A549 (cell line): ENCODE data around the gene CWC22. TPM values are rescaled to one million over a fixed set of nuclear protein-coding genes. Genes with fewer than 3 reads are reported as not detected.

Experiments used
- ATAC-seq, 2 experiments: fragments of 200-7000 bp in 1 of 2; fragments of >200 bp in 1 of 2; cut with Nextera tagmentation in 1 of 2; cut with Tn5 transposase in 1 of 2; 3 replicates each; pipeline versions ENCODE4 v1.8.0 to v1.9.1; 2018 to 2020; ENCODE audit warnings: mild to moderate bottlenecking in 1 of 2, moderate library complexity in 1 of 2
- CTCF ChIA-PET: fragments of 300-600 bp; sonication (Branson Sonifier 250); formaldehyde crosslinking; extraction: SDS; loops from one replicate; lab custom pipeline; 2021; ENCODE audit warnings: antibody characterized with exemption, inconsistent platforms; lab: Yijun Ruan, JAX
- POLR2A ChIA-PET: fragments of 350-600 bp; formaldehyde crosslinking; extraction: SDS; loops from one replicate; lab custom pipeline; 2021; ENCODE audit warnings: antibody characterized with exemption, inconsistent platforms; lab: Yijun Ruan, JAX
- DNase-seq, 2 experiments: peaks; one replicate each; pipeline versions ENCODE4 v3.0.0 to v3.0.0-alpha.2; 2011 to 2016; ENCODE audit warnings: low read depth in 1 of 2, low spot score in 1 of 2
- FAIRE-seq: peaks from 2 replicates; lab custom pipeline; 2011; peaks lifted over from hg19 to GRCh38; lab: Jason Lieb, UNC
- H3K27ac ChIP-seq, 2 experiments: fragments of >200 bp; sonication (Bioruptor Twin); formaldehyde crosslinking; 3 replicates each; pipeline ENCODE4 v1.5.1; 2016 to 2017
- H3K4me1 ChIP-seq: fragments of >200 bp; sonication (Bioruptor Twin); formaldehyde crosslinking; 3 replicates; pipeline ENCODE4 v1.6.1; 2016
- H3K4me2 ChIP-seq: fragments of >200 bp; sonication (Bioruptor Twin); formaldehyde crosslinking; 3 replicates; pipeline ENCODE4 v1.6.1; 2016
- H3K4me3 ChIP-seq: fragments of >200 bp; sonication (Bioruptor Twin); formaldehyde crosslinking; 3 replicates; pipeline ENCODE4 v1.5.1; 2016
- H3K9me3 ChIP-seq: fragments of >200 bp; sonication (Bioruptor Twin); formaldehyde crosslinking; 3 replicates; pipeline ENCODE4 v1.6.1; 2016
- CBX8 ChIP-seq: fragments of 200-600 bp; sonication (generic); IDR thresholded peaks from 2 replicates; pipeline ENCODE4 v1.6.1; 2016
- CHD2 ChIP-seq: fragments of 150-350 bp; IDR thresholded peaks from 2 replicates; pipeline ENCODE4 v1.6.1; 2014; ENCODE audit warnings: low read length; ENCODE audit not compliant: partially characterized antibody
- EP300 ChIP-seq, 2 experiments: fragments of >200 bp; sonication (Bioruptor Twin); formaldehyde crosslinking; IDR thresholded peaks; 2 replicates in 1 of 2; 3 replicates in 1 of 2; pipeline ENCODE4 v1.6.1; 2016 to 2017
- FOSB ChIP-seq: fragments of 250-450 bp; sonication (Bioruptor Pico); IDR thresholded peaks from 2 replicates; pipeline ENCODE4 v1.5.0; 2020; ENCODE audit warnings: mild to moderate bottlenecking, moderate library complexity
- FOXS1 ChIP-seq: fragments of 250-450 bp; sonication (Bioruptor Pico); IDR thresholded peaks from 2 replicates; pipeline ENCODE4 v1.5.0; 2020; ENCODE audit warnings: mild to moderate bottlenecking, moderate library complexity
- HOXA7 ChIP-seq: fragments of 250-450 bp; sonication (Bioruptor Pico); IDR thresholded peaks from 2 replicates; pipeline ENCODE4 v1.5.0; 2020; ENCODE audit warnings: mild to moderate bottlenecking, moderate library complexity
- HOXB5 ChIP-seq: fragments of 250-450 bp; sonication (Bioruptor Pico); IDR thresholded peaks from 2 replicates; pipeline ENCODE4 v1.5.0; 2020; ENCODE audit warnings: mild to moderate bottlenecking, moderate library complexity
- JUNB ChIP-seq: fragments of >200 bp; sonication (Bioruptor Twin); formaldehyde crosslinking; IDR thresholded peaks from 2 replicates; pipeline ENCODE4 v1.6.1; 2016
- KDM1A ChIP-seq: fragments of 200-600 bp; sonication (generic); IDR thresholded peaks from 2 replicates; pipeline ENCODE4 v1.6.1; 2016; ENCODE audit warnings: low read depth, mild to moderate bottlenecking
- KDM5A ChIP-seq: fragments of 200-600 bp; sonication (generic); IDR thresholded peaks from 2 replicates; pipeline ENCODE4 v1.6.1; 2016; ENCODE audit warnings: antibody characterized with exemption, mild to moderate bottlenecking
- MAZ ChIP-seq: fragments of 150-350 bp; IDR thresholded peaks from 2 replicates; pipeline ENCODE4 v1.6.1; 2014; ENCODE audit warnings: antibody characterized with exemption, low read depth, low read length, borderline replicate concordance
- MYC ChIP-seq: IDR thresholded peaks from 2 replicates; pipeline ENCODE4 v1.6.1; 2012; ENCODE audit warnings: mild to moderate bottlenecking, inconsistent platforms, low read length, improper control_type of control experiment, borderline replicate concordance
- NPAS2 ChIP-seq: fragments of 250-450 bp; sonication (Bioruptor Pico); IDR thresholded peaks from 2 replicates; pipeline ENCODE4 v1.8.0; 2022; ENCODE audit warnings: mild to moderate bottlenecking, moderate library complexity, borderline replicate concordance
- PHF8 ChIP-seq: fragments of 200-600 bp; sonication (generic); IDR thresholded peaks from 2 replicates; pipeline ENCODE4 v1.6.1; 2016; ENCODE audit warnings: low read depth, mild to moderate bottlenecking, antibody characterized with exemption, moderate library complexity, borderline replicate concordance
- POLR2A ChIP-seq: IDR thresholded peaks from 2 replicates; pipeline ENCODE4 v1.6.1; 2012; ENCODE audit warnings: mild to moderate bottlenecking, low read length
- RAD21 ChIP-seq, 2 experiments: fragments of >200 bp in 1 of 2; sonication (Bioruptor Twin) in 1 of 2; formaldehyde crosslinking in 1 of 2; IDR thresholded peaks in 1 of 2; conservative IDR thresholded peaks in 1 of 2; 2 replicates in 1 of 2; 3 replicates in 1 of 2; pipeline ENCODE4 v1.6.1; 2012 to 2018; ENCODE audit warnings: inconsistent platforms in 1 of 2
- RARB ChIP-seq: fragments of 250-450 bp; sonication (Bioruptor Pico); IDR thresholded peaks from 2 replicates; pipeline ENCODE4 v1.8.0; 2021; ENCODE audit warnings: mild to moderate bottlenecking, moderate library complexity
- RFX5 ChIP-seq: fragments of 450-650 bp; IDR thresholded peaks from 2 replicates; pipeline ENCODE4 v1.7.1; 2014; ENCODE audit warnings: antibody characterized with exemption, mild to moderate bottlenecking, moderate library complexity
- SREBF2 ChIP-seq: fragments of 450-650 bp; IDR thresholded peaks from 2 replicates; pipeline ENCODE4 v1.6.1; 2014; ENCODE audit warnings: mild to moderate bottlenecking, moderate library complexity
- TFCP2L1 ChIP-seq: fragments of 250-450 bp; sonication (Bioruptor Pico); IDR thresholded peaks from 2 replicates; pipeline ENCODE4 v1.5.0; 2021; ENCODE audit warnings: mild to moderate bottlenecking
- ZNF302 ChIP-seq: fragments of 250-450 bp; sonication (Bioruptor Pico); IDR thresholded peaks from 2 replicates; pipeline ENCODE4 v1.9.0; 2021; ENCODE audit warnings: inconsistent platforms, mild to moderate bottlenecking, moderate library complexity
- WGBS: methylation state at CpG from one replicate; pipeline ENCODE4 v1.1.6; 2017; ENCODE audit errors: missing lambda C conversion rate; 5-methylcytosine and 5-hydroxymethylcytosine counted together
- polyA plus RNA-seq, 4 experiments: library from polyadenylated mRNA; depleted of rRNA in 3 of 4; stranded (reverse); fragments of >200 nt; fragmentation: RNase III in 1 of 4; extraction: RNeasy Plus Mini Kit Qiagen cat#74134 plus additional on column Dnase treatment in 1 of 4; gene quantifications; 2 replicates in 3 of 4; 3 replicates in 1 of 4; pipeline ENCODE4 v1.2.3, GENCODE V29; 2011 to 2017
- TF ChIP-seq, protein P1 (sequence below): fragments of 450-650 bp; IDR thresholded peaks from 2 replicates; pipeline ENCODE4 v1.6.1; 2014; ENCODE audit warnings: antibody characterized with exemption
- TF ChIP-seq, protein P2 (sequence below): fragments of >200 bp; sonication (Bioruptor Twin); formaldehyde crosslinking; IDR thresholded peaks from 3 replicates; pipeline ENCODE4 v1.6.1; 2016
- TF ChIP-seq, protein P3 (sequence below): fragments of 150-350 bp; IDR thresholded peaks from 2 replicates; pipeline ENCODE4 v1.6.1; 2014; ENCODE audit warnings: low read depth, mild to moderate bottlenecking, low read length
- TF ChIP-seq, protein P4 (sequence below): fragments of 200-600 bp; sonication (generic); IDR thresholded peaks from 2 replicates; pipeline ENCODE4 v1.6.1; 2016; ENCODE audit warnings: antibody characterized with exemption, mild to moderate bottlenecking, moderate library complexity
- TF ChIP-seq, protein P5 (sequence below): fragments of 250-450 bp; sonication (Bioruptor Pico); IDR thresholded peaks from 2 replicates; pipeline ENCODE4 v1.5.0; 2021; ENCODE audit warnings: mild to moderate bottlenecking, moderate library complexity, borderline replicate concordance
- TF ChIP-seq, protein P6 (sequence below): IDR thresholded peaks from 2 replicates; pipeline ENCODE4 v1.6.1; 2012
- TF ChIP-seq, protein P7 (sequence below): IDR thresholded peaks from 2 replicates; pipeline ENCODE4 v1.6.1; 2012; ENCODE audit warnings: low read depth, borderline replicate concordance

CWC22 gene
- polyA plus RNA-seq, 2 of the 4 experiments (the other 2 are of a cell fraction), result 7.5 to 14.8 TPM

DNA sequence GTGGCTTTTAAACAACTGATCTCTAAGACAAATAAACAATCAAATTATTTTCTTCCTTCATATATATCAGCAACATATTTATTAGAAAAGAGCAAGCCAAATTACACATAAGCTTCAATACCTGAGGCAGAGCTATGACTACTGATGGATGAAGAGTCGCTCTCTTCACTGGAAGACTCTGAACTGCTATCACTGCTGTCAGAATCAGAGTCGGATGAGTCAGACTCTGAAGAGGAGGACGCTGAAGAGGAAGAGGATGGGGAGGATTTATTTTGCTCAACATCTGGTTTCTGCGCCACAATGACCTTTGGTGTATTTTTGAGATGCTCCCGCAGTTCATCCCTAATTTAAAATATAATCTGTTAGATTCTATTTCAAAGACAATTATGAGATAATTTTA, 56.7 kb downstream of the CWC22 start:
- CTCF ChIA-PET, result no interaction called here
- Histone ChIP-seq H3K27ac (no peak overlapping the region), H3K4me2 (no peak overlapping the region), H3K4me3 (no peak overlapping the region), H3K4me1 (peaks cover 12% of the 10 kb centered on the region; the same call in 2 of the 3 replicates), H3K9me3 (no peaks in the 10 kb centered on the region)
- POLR2A ChIA-PET, result no interaction called here
- no peak for TF ChIP-seq HOXA7 (CRISPR knock-in tag)
- TF ChIP-seq RARB, result no peak
- no peak for TF ChIP-seq MYC
- TF ChIP-seq, protein P1, sequence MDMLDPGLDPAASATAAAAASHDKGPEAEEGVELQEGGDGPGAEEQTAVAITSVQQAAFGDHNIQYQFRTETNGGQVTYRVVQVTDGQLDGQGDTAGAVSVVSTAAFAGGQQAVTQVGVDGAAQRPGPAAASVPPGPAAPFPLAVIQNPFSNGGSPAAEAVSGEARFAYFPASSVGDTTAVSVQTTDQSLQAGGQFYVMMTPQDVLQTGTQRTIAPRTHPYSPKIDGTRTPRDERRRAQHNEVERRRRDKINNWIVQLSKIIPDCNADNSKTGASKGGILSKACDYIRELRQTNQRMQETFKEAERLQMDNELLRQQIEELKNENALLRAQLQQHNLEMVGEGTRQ, result no peak
- TF ChIP-seq KDM1A, result no peak
- TF ChIP-seq RFX5, result no peak
- TF ChIP-seq SREBF2, result no peak
- TF ChIP-seq, protein P2, sequence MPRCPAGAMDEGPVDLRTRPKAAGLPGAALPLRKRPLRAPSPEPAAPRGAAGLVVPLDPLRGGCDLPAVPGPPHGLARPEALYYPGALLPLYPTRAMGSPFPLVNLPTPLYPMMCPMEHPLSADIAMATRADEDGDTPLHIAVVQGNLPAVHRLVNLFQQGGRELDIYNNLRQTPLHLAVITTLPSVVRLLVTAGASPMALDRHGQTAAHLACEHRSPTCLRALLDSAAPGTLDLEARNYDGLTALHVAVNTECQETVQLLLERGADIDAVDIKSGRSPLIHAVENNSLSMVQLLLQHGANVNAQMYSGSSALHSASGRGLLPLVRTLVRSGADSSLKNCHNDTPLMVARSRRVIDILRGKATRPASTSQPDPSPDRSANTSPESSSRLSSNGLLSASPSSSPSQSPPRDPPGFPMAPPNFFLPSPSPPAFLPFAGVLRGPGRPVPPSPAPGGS, result no peak
- no peak for TF ChIP-seq CBX8
- no peak for TF ChIP-seq RAD21 (conservative IDR thresholded peaks at IDR 0.05 in 1 of 2, IDR thresholded peaks at IDR 0.05 in 1 of 2)
- no peak for TF ChIP-seq JUNB
- TF ChIP-seq HOXB5 (CRISPR knock-in tag), result no peak
- TF ChIP-seq CHD2, result no peak
- no peak for TF ChIP-seq EP300 (IDR thresholded peaks at IDR 0.05)
- ATAC-seq (no peak), FAIRE-seq (no peak), DNase-seq (no peak)
- WGBS, result 91% methylated on average over 5 of the region's 5 CpGs

DNA sequence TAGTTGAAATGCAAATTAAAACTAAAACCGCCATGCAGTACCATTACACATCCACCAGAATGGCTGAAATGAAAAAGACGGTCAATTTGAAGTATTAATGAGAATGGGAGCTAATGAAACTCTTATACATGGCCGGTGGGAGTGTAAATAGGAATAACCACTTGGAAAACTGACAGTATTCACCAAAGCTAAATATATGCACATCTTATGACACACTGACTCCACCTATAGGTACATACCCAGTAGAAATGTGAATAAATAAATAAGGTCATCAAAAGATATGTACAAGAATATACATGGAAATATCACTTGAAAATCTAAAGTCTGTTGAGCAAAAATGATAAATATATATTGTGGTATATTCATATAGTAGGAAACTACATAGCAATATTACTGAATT, 57.7 kb downstream of the CWC22 start:
- no peak overlapping the region for H3K4me2 ChIP-seq
- H3K9me3 ChIP-seq, result no peaks in the 10 kb centered on the region
- ChIA-PET CTCF (interaction anchor here (1.4 kb wide), 1 partner anchor 18 kb away, joined by 3 read pairs; no protein-coding TSS in a partner anchor), POLR2A (no interaction called here)
- ATAC-seq (no peak), FAIRE-seq (no peak), DNase-seq (no peak)
- WGBS, result 58% methylated on average over 3 of the region's 3 CpGs
- peaks cover 9% of the 10 kb centered on the region; the same call in 2 of the 3 replicates for H3K4me1 ChIP-seq
- H3K4me3 ChIP-seq, result no peak overlapping the region
- H3K27ac ChIP-seq, result no peak overlapping the region
- TF ChIP-seq KDM5A, result no peak
- TF ChIP-seq ZNF302 (CRISPR knock-in tag), result no peak
- TF ChIP-seq, protein P3, sequence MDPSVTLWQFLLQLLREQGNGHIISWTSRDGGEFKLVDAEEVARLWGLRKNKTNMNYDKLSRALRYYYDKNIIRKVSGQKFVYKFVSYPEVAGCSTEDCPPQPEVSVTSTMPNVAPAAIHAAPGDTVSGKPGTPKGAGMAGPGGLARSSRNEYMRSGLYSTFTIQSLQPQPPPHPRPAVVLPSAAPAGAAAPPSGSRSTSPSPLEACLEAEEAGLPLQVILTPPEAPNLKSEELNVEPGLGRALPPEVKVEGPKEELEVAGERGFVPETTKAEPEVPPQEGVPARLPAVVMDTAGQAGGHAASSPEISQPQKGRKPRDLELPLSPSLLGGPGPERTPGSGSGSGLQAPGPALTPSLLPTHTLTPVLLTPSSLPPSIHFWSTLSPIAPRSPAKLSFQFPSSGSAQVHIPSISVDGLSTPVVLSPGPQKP, result no peak
- TF ChIP-seq, protein P4, sequence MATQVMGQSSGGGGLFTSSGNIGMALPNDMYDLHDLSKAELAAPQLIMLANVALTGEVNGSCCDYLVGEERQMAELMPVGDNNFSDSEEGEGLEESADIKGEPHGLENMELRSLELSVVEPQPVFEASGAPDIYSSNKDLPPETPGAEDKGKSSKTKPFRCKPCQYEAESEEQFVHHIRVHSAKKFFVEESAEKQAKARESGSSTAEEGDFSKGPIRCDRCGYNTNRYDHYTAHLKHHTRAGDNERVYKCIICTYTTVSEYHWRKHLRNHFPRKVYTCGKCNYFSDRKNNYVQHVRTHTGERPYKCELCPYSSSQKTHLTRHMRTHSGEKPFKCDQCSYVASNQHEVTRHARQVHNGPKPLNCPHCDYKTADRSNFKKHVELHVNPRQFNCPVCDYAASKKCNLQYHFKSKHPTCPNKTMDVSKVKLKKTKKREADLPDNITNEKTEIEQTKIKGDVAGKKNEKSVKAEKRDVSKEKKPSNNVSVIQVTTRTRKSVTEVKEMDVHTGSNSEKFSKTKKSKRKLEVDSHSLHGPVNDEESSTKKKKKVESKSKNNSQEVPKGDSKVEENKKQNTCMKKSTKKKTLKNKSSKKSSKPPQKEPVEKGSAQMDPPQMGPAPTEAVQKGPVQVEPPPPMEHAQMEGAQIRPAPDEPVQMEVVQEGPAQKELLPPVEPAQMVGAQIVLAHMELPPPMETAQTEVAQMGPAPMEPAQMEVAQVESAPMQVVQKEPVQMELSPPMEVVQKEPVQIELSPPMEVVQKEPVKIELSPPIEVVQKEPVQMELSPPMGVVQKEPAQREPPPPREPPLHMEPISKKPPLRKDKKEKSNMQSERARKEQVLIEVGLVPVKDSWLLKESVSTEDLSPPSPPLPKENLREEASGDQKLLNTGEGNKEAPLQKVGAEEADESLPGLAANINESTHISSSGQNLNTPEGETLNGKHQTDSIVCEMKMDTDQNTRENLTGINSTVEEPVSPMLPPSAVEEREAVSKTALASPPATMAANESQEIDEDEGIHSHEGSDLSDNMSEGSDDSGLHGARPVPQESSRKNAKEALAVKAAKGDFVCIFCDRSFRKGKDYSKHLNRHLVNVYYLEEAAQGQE, result no peak
- TF ChIP-seq, protein P5, sequence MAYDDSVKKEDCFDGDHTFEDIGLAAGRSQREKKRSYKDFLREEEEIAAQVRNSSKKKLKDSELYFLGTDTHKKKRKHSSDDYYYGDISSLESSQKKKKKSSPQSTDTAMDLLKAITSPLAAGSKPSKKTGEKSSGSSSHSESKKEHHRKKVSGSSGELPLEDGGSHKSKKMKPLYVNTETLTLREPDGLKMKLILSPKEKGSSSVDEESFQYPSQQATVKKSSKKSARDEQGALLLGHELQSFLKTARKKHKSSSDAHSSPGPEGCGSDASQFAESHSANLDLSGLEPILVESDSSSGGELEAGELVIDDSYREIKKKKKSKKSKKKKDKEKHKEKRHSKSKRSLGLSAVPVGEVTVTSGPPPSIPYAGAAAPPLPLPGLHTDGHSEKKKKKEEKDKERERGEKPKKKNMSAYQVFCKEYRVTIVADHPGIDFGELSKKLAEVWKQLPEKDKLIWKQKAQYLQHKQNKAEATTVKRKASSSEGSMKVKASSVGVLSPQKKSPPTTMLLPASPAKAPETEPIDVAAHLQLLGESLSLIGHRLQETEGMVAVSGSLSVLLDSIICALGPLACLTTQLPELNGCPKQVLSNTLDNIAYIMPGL (CRISPR knock-in tag), result no peak
- TF ChIP-seq MAZ, result no peak
- TF ChIP-seq RARB, result no peak
- TF ChIP-seq NPAS2 (CRISPR knock-in tag), result no peak
- no peak for TF ChIP-seq MYC
- TF ChIP-seq HOXA7 (CRISPR knock-in tag), result no peak
- TF ChIP-seq TFCP2L1 (CRISPR knock-in tag), result no peak
- no peak for TF ChIP-seq FOSB (CRISPR knock-in tag)
- TF ChIP-seq POLR2A, result no peak
- TF ChIP-seq, protein P6, sequence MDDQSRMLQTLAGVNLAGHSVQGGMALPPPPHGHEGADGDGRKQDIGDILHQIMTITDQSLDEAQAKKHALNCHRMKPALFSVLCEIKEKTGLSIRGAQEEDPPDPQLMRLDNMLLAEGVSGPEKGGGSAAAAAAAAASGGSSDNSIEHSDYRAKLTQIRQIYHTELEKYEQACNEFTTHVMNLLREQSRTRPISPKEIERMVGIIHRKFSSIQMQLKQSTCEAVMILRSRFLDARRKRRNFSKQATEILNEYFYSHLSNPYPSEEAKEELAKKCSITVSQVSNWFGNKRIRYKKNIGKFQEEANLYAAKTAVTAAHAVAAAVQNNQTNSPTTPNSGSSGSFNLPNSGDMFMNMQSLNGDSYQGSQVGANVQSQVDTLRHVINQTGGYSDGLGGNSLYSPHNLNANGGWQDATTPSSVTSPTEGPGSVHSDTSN, result no peak
- TF ChIP-seq KDM1A, result no peak
- no peak for TF ChIP-seq PHF8
- TF ChIP-seq FOXS1 (CRISPR knock-in tag), result no peak
- TF ChIP-seq, protein P7, sequence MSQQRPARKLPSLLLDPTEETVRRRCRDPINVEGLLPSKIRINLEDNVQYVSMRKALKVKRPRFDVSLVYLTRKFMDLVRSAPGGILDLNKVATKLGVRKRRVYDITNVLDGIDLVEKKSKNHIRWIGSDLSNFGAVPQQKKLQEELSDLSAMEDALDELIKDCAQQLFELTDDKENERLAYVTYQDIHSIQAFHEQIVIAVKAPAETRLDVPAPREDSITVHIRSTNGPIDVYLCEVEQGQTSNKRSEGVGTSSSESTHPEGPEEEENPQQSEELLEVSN, result no peak
